22Rv1 (cell line): ENCODE data around the gene AAK1.
A peak's percentile ranks its signal among the peaks of the same experiment; 100 is the strongest.

Source experiments
- H3K27ac ChIP-seq: fragments of 450-650 bp; 2 replicates; pipeline ENCODE4 v1.5.1; 2017
- CTCF ChIP-seq: fragments of 450-650 bp; IDR thresholded peaks from 2 replicates; pipeline ENCODE4 v1.5.1; 2017; ENCODE audit warnings: mild to moderate bottlenecking
- ZFX ChIP-seq: fragments of 450-650 bp; IDR thresholded peaks from 2 replicates; pipeline ENCODE4 v1.6.1; 2017; ENCODE audit warnings: antibody characterized with exemption, borderline replicate concordance

Gene AAK1

DNA sequence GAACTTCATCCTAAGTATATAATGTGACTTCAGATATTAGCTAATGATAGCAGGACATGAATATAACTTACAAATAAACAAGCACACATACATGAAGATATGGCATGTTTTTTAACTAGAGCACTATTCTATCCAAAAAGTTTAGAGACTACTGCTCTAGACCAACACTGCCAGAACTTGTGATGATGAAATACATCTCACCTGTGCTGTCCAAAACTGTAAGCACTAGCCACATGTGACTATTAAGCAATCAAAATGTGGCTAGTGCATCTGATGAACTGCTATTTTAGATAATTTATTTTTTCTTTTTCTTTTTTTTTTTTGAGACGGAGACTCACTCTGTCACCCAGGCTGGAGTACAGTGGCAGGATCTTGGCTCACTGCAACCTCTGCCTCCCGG, 7.1 kb downstream of the AAK1 start:
- no peak for TF ChIP-seq CTCF
- no peak for TF ChIP-seq ZFX
- no peak overlapping the region for H3K27ac ChIP-seq

DNA sequence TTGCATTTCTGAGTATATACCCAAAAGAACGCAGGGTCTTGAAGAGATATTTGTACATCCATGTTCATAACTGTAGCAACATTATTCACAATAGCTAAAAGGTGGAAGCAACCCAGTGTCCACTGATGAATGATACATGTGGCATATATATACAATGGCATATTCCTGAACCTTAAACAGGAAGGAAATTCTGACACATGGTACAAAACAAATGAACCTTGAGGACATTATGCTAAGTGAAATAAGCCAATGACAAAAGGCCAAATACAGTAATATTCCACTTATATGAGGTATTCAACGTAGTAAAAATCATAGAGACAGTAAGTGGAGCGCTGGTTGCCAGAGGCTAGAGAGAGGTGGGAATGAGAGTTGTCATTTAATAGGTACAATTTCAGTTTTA, 8.1 kb downstream of the AAK1 start:
- TF ChIP-seq CTCF (no peak), ZFX (no peak)
- no peak overlapping the region for H3K27ac ChIP-seq

GRCh38 chr2:69634196-69634821, 9.2 kb downstream of the AAK1 start:
- no peak overlapping the region for H3K27ac ChIP-seq

DNA sequence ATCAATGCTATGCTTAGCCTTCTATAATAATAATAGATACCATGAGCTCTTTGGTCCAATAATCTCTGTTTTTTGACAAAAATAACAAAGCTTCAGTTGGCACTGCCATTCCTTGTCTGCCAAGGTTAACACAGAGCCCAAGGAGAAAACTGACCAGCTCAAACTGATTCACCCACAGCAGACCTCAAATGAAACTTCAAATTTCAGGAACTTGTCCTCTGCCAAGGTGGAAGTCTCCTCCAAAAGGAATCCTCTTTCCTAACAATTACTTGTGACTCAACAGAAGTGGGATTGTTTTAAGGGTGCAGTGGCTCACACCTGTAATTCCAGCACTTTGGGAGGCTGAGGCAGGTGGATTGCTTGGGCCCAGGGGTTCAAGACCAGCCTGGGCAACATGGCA, 12.1 kb downstream of the AAK1 start:
- TF ChIP-seq CTCF = no peak
- no peak for TF ChIP-seq ZFX
- peak overlapping the region; percentile 22; the same call in 1 of the 2 replicates for H3K27ac ChIP-seq

More at GRCh38 chr2:69634196-69634821, 9.2 kb downstream of the AAK1 start:
- TF ChIP-seq ZFX = no peak
- TF ChIP-seq CTCF = no peak

- H3K27ac ChIP-seq = peak overlapping the region; percentile 22; the same call in 1 of the 2 replicates
- no peak for TF ChIP-seq CTCF
- no peak for TF ChIP-seq ZFX
Observed at GRCh38 chr2:69629921-69630608, 13.5 kb downstream of the AAK1 start.

DNA sequence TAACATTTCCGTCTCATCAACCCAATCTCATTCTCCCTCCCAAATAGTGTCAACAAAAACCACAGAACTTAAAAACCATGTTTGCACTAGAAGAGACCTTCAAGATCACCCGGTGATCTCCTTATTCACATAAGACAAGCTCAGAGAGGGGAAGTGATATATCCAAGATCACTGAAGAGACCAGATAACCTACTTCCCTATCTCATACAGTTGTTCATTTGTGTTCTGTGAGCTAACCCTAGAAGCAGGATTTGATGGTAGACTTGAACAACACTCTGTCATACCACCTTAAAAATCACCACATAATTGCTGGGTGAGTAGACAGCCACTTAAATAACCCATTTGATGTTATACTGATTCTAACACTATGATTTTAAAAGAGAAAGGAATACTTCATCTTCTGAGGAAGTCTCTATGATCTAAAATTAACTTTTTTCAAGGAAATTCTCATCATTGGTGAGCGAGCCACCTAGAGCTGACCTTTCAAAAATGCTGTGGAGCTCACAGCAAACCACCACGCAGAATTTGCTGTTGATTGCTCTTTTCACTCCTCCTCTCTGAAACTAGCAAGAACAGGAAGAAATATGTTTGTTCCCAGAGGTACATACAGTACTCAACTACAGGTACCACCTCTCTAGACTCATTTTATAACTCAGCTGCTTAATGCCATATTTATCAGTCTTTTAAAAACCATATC, 15.1 kb downstream of the AAK1 start:
- H3K27ac ChIP-seq = no peak overlapping the region
- no peak for TF ChIP-seq CTCF
- no peak for TF ChIP-seq ZFX
